Rectal smooth muscle tissue (tissue), 1 donor: ENCODE data around the gene TMEM213.

Experiments used
- H3K27ac ChIP-seq: one replicate; pipeline ENCODE4 v1.7.0; 2013; ENCODE audit warnings: low read depth, low read length, inconsistent platforms
- H3K27me3 ChIP-seq: one replicate; pipeline ENCODE4 v1.7.0; 2013; ENCODE audit warnings: low read length; ENCODE audit not compliant: control insufficient read depth, insufficient read depth
- H3K36me3 ChIP-seq: one replicate; pipeline ENCODE4 v1.7.0; 2013; ENCODE audit warnings: low read length; ENCODE audit not compliant: control insufficient read depth, insufficient read depth
- H3K4me1 ChIP-seq: one replicate; pipeline ENCODE4 v1.7.0; 2013; ENCODE audit warnings: low read length; ENCODE audit not compliant: control insufficient read depth, insufficient read depth
- H3K4me3 ChIP-seq: one replicate; pipeline ENCODE4 v1.7.0; 2013; ENCODE audit warnings: low read length
- H3K9ac ChIP-seq: one replicate; pipeline ENCODE4 v1.7.0; 2013; ENCODE audit warnings: low read length

Gene TMEM213

DNA sequence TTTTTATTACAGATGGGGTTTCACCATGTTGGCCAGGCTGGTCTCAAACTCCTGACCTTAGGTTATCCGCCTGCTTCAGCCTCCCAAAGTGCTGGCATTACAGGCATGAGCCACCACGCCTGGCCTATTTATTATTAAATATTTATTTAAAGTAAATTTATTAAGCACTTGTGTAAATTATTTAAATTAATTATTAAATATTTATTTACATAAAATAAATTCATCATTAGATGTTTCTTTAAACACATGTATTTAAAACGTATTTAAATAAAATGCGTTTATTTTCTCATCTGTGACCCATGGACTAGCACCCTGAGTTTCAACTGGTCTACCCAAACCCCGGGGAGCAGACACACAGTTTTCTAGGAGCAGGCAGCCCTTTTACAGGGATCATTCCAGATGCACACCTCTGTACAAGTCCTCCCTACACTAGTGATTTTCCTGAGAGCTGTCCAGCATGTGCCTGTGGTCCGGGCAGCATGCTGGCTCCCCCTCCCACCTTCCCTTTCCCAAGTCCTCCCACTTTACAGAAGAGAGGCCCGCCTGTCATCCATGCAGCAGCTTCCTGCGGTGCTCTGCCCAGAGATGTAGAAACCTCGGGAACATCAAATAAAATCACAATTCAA is 89.4 kb downstream of the TMEM213 start:
- H3K27ac ChIP-seq, result no peak overlapping the region
- no peak overlapping the region for H3K9ac ChIP-seq
- no peaks in the 10 kb centered on the region for H3K36me3 ChIP-seq
- H3K4me1 ChIP-seq, result no peaks in the 10 kb centered on the region
- H3K27me3 ChIP-seq, result no peaks in the 10 kb centered on the region
- H3K4me3 ChIP-seq, result no peak overlapping the region
